Liver (tissue), 9 donors: ENCODE measurements around the gene PLAC1. TPM values are rescaled to one million over a fixed set of nuclear protein-coding genes. Genes with fewer than 3 reads are reported as not detected.

Source experiments
- DNase-seq: peaks from one replicate; pipeline ENCODE4 v3.0.0-alpha.2; 2017; ENCODE audit warnings: low spot score
- H3K27ac ChIP-seq, 2 donors: one replicate each; pipeline ENCODE4 v1.7.0; 2013; ENCODE audit warnings: inconsistent platforms in 2 of 2, low read length in 2 of 2, control low read depth in 1 of 2, low read depth in 1 of 2, mild to moderate bottlenecking in 1 of 2
- H3K27me3 ChIP-seq, 4 donors: one replicate each; pipeline versions ENCODE4 v1.6.1 to v1.7.0; 2013; ENCODE audit warnings: low read length in 3 of 4, inconsistent platforms in 1 of 4, mild to moderate bottlenecking in 1 of 4, moderate library complexity in 1 of 4; ENCODE audit not compliant: control insufficient read depth in 4 of 4, insufficient read depth in 4 of 4
- H3K36me3 ChIP-seq, 4 donors: one replicate each; pipeline versions ENCODE4 v1.6.1 to v1.7.0; 2013; ENCODE audit warnings: low read length in 3 of 4, mild to moderate bottlenecking in 3 of 4, low read depth in 1 of 4, moderate library complexity in 1 of 4; ENCODE audit not compliant: control insufficient read depth in 4 of 4, insufficient read depth in 3 of 4
- H3K4me1 ChIP-seq, 4 donors: one replicate each; pipeline versions ENCODE4 v1.6.1 to v1.7.0; 2013; ENCODE audit warnings: low read length in 3 of 4, mild to moderate bottlenecking in 3 of 4, moderate library complexity in 1 of 4; ENCODE audit not compliant: control insufficient read depth in 4 of 4, insufficient read depth in 4 of 4
- H3K4me3 ChIP-seq, 3 donors: one replicate each; pipeline versions ENCODE4 v1.6.1 to v1.7.0; 2013; ENCODE audit warnings: low read length in 3 of 3, control low read depth in 1 of 3, low read depth in 1 of 3, mild to moderate bottlenecking in 1 of 3
- H3K9ac ChIP-seq, 2 donors: one replicate each; pipeline ENCODE4 v1.7.0; 2013; ENCODE audit warnings: low read length in 2 of 2, mild to moderate bottlenecking in 2 of 2, moderate library complexity in 2 of 2, control low read depth in 1 of 2, low read depth in 1 of 2
- H3K9me3 ChIP-seq, 4 donors: one replicate each; pipeline versions ENCODE4 v1.6.1 to v1.7.0; 2013; ENCODE audit warnings: low read length in 3 of 4; ENCODE audit not compliant: control insufficient read depth in 4 of 4
- ATF3 ChIP-seq: IDR thresholded peaks from 2 replicates; pipeline ENCODE4 v1.6.1; 2016; ENCODE audit warnings: antibody characterized with exemption
- FOXA1 ChIP-seq: IDR thresholded peaks from 2 replicates; pipeline ENCODE4 v1.6.1; 2016; ENCODE audit warnings: antibody characterized with exemption
- FOXA2 ChIP-seq: IDR thresholded peaks from 2 replicates; pipeline ENCODE4 v1.6.1; 2016; ENCODE audit warnings: antibody characterized with exemption
- GABPA ChIP-seq, 2 donors: IDR thresholded peaks in 1 of 2; conservative IDR thresholded peaks in 1 of 2; 2 replicates each; pipeline ENCODE4 v1.6.1; 2016; ENCODE audit warnings: antibody characterized with exemption in 2 of 2, mild to moderate bottlenecking in 1 of 2, moderate library complexity in 1 of 2
- HNF4A ChIP-seq, 2 donors: conservative IDR thresholded peaks; 2 replicates each; pipeline ENCODE4 v1.6.1; 2016; ENCODE audit warnings: antibody characterized with exemption in 2 of 2, mild to moderate bottlenecking in 2 of 2
- JUND ChIP-seq, 2 donors: IDR thresholded peaks; 2 replicates each; pipeline ENCODE4 v1.6.1; 2016; ENCODE audit warnings: antibody characterized with exemption in 2 of 2
- MAX ChIP-seq: IDR thresholded peaks from 2 replicates; pipeline ENCODE4 v1.6.1; 2016; ENCODE audit warnings: antibody characterized with exemption
- NR2F2 ChIP-seq: IDR thresholded peaks from 2 replicates; pipeline ENCODE4 v1.6.1; 2016; ENCODE audit warnings: antibody characterized with exemption
- RAD21 ChIP-seq, 2 donors: IDR thresholded peaks; 2 replicates each; pipeline ENCODE4 v1.6.1; 2016; ENCODE audit warnings: antibody characterized with exemption in 2 of 2, mild to moderate bottlenecking in 2 of 2
- REST ChIP-seq: IDR thresholded peaks from 2 replicates; pipeline ENCODE4 v1.6.1; 2016; ENCODE audit warnings: antibody characterized with exemption, mild to moderate bottlenecking
- RXRA ChIP-seq, 2 donors: IDR thresholded peaks; 2 replicates each; pipeline ENCODE4 v1.6.1; 2017 to 2018; ENCODE audit warnings: antibody characterized with exemption in 2 of 2, mild to moderate bottlenecking in 1 of 2
- SP1 ChIP-seq: IDR thresholded peaks from 2 replicates; pipeline ENCODE4 v1.6.1; 2018; ENCODE audit warnings: antibody characterized with exemption, mild to moderate bottlenecking
- TAF1 ChIP-seq: conservative IDR thresholded peaks from 2 replicates; pipeline ENCODE4 v1.6.1; 2016; ENCODE audit warnings: antibody characterized with exemption, mild to moderate bottlenecking
- YY1 ChIP-seq: IDR thresholded peaks from 2 replicates; pipeline ENCODE4 v1.6.1; 2016; ENCODE audit warnings: antibody characterized with exemption, mild to moderate bottlenecking
- WGBS: extraction: QIAGEN DNeasy Blood & Tissue Kit; methylation state at CpG from one replicate; pipeline ENCODE4 v1.1.7; 2013; 5-methylcytosine and 5-hydroxymethylcytosine counted together
- polyA plus RNA-seq, 2 donors: library from polyadenylated mRNA; stranded (reverse) in 1 of 2; unstranded in 1 of 2; fragments of 200-250 nt in 1 of 2; fragments of >200 nt in 1 of 2; fragmentation: Nextera tagmentation in 1 of 2; extraction: Ambion mirVana in 1 of 2; gene quantifications; one replicate each; pipeline versions ENCODE4 v1.2.1 to v1.2.3, GENCODE V29; 2013 to 2015
- total RNA-seq, 2 donors: library from RNA; depleted of rRNA; stranded (reverse); fragments of >200 nt; gene quantifications; one replicate each; pipeline ENCODE4 v1.2.3, GENCODE V29; 2014
- TF ChIP-seq, protein P1 (sequence below): IDR thresholded peaks from 2 replicates; pipeline ENCODE4 v1.6.1; 2016; ENCODE audit warnings: antibody characterized with exemption
- TF ChIP-seq, protein P2 (sequence below): fragments of 150-350 bp; IDR thresholded peaks from 2 replicates; pipeline ENCODE4 v1.5.1; 2017; ENCODE audit warnings: improper control_type of control experiment, low read depth, low read length; ENCODE audit not compliant: missing input control
- donor health status: healthy.
- donor health status: healthy.
- donor health status: healthy.
- donor health status: healthy.
- donor health status: healthy.

The PLAC1 gene
- total and polyA plus RNA-seq, 4 donors: not detected

GRCh38 chrX:134623293-134624045 lies 34.8 kb downstream of the PLAC1 start:
- DNase-seq: no peak
- Histone ChIP-seq H3K9me3 (no peaks in the 10 kb centered on the region), H3K36me3 (no peaks in the 10 kb centered on the region), H3K27ac (no peak overlapping the region), H3K9ac (no peak overlapping the region), H3K4me3 (no peak overlapping the region), H3K4me1 (peaks cover 0 to 2% (median 0%) of the 10 kb centered on the region in 4 donors), H3K27me3 (no peaks in the 10 kb centered on the region)
- TF ChIP-seq TAF1 (no peak), FOXA2 (no peak), HNF4A (conservative IDR thresholded peaks at IDR 0.05) (no peak)
- TF ChIP-seq, protein P1, sequence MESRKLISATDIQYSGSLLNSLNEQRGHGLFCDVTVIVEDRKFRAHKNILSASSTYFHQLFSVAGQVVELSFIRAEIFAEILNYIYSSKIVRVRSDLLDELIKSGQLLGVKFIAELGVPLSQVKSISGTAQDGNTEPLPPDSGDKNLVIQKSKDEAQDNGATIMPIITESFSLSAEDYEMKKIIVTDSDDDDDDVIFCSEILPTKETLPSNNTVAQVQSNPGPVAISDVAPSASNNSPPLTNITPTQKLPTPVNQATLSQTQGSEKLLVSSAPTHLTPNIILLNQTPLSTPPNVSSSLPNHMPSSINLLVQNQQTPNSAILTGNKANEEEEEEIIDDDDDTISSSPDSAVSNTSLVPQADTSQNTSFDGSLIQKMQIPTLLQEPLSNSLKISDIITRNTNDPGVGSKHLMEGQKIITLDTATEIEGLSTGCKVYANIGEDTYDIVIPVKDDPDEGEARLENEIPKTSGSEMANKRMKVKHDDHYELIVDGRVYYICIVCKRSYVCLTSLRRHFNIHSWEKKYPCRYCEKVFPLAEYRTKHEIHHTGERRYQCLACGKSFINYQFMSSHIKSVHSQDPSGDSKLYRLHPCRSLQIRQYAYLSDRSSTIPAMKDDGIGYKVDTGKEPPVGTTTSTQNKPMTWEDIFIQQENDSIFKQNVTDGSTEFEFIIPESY: no peak
- 62% methylated on average over 10 of the region's 10 CpGs for WGBS

GRCh38 chrX:134622813-134623185 lies 35.5 kb downstream of the PLAC1 start:
- TF ChIP-seq YY1 (no peak), SP1 (no peak), TAF1 (no peak), FOXA1 (no peak), GABPA (IDR thresholded peaks at IDR 0.05 in 1 of 2, conservative IDR thresholded peaks at IDR 0.05 in 1 of 2) (no peak), RAD21 (IDR thresholded peaks at IDR 0.05) (no peak), FOXA2 (no peak), MAX (no peak), ATF3 (no peak), RXRA (IDR thresholded peaks at IDR 0.05) (no peak), NR2F2 (no peak), HNF4A (conservative IDR thresholded peaks at IDR 0.05) (no peak), REST (no peak), JUND (IDR thresholded peaks at IDR 0.05) (no peak)
- TF ChIP-seq, protein P2, sequence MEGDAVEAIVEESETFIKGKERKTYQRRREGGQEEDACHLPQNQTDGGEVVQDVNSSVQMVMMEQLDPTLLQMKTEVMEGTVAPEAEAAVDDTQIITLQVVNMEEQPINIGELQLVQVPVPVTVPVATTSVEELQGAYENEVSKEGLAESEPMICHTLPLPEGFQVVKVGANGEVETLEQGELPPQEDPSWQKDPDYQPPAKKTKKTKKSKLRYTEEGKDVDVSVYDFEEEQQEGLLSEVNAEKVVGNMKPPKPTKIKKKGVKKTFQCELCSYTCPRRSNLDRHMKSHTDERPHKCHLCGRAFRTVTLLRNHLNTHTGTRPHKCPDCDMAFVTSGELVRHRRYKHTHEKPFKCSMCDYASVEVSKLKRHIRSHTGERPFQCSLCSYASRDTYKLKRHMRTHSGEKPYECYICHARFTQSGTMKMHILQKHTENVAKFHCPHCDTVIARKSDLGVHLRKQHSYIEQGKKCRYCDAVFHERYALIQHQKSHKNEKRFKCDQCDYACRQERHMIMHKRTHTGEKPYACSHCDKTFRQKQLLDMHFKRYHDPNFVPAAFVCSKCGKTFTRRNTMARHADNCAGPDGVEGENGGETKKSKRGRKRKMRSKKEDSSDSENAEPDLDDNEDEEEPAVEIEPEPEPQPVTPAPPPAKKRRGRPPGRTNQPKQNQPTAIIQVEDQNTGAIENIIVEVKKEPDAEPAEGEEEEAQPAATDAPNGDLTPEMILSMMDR: no peak
- TF ChIP-seq, protein P1: no peak
- H3K9me3 ChIP-seq: no peaks in the 10 kb centered on the region
- no peaks in the 10 kb centered on the region for H3K27me3 ChIP-seq
- no peak overlapping the region for H3K4me3 ChIP-seq
- H3K36me3 ChIP-seq: no peaks in the 10 kb centered on the region
- 83% methylated on average over 2 of the region's 2 CpGs for WGBS
- no peak for DNase-seq
- no peak overlapping the region for H3K27ac ChIP-seq
- H3K4me1 ChIP-seq: peaks cover 0 to 2% (median 0%) of the 10 kb centered on the region in 4 donors
- no peak overlapping the region for H3K9ac ChIP-seq
